ENCODE measurements around the gene MSRB1.
"Not testable (repeated sequence)": the region's sequence is repeated elsewhere in the genome, so short reads cannot be mapped to it uniquely, and the experiment has no call there.

MSRB1 gene

GRCh38 chr16:1963806-1964505, 21.0 kb upstream of the MSRB1 start:
- no peak for TF ChIP-seq CTCF (IDR thresholded peaks at IDR 0.05; ENCODE audit: low read depth, low read length)
- H3K4me3 ChIP-seq (ENCODE audit: low read depth, low read length), result peak overlapping the region; percentile 96

- peak overlapping the region; percentile 96 for H3K4me3 ChIP-seq (ENCODE audit: low read depth, low read length)
Observed at GRCh38 chr16:1962161-1963153, 19.5 kb upstream of the MSRB1 start.

GRCh38 chr16:1961651-1962067, 18.7 kb upstream of the MSRB1 start:
- no peak overlapping the region for H3K4me3 ChIP-seq (ENCODE audit: low read depth, low read length)
- TF ChIP-seq CTCF (IDR thresholded peaks at IDR 0.05; ENCODE audit: low read depth, low read length), result no peak

GRCh38 chr16:1960665-1961630, 17.9 kb upstream of the MSRB1 start:
- peak overlapping the region; percentile 79 for H3K4me3 ChIP-seq (ENCODE audit: low read depth, low read length)
- no peak for TF ChIP-seq CTCF (IDR thresholded peaks at IDR 0.05; ENCODE audit: low read depth, low read length)

GRCh38 chr16:1959269-1960039, 16.5 kb upstream of the MSRB1 start, which contains the start of gene NDUFB10:
NDUFB10 (plus strand) TSS chr16:1959538; CDS start chr16:1959625, 87 bp downstream.
- TF ChIP-seq CTCF (IDR thresholded peaks at IDR 0.05; ENCODE audit: low read depth, low read length), result peak; percentile 56
- peak within 1 kb of the TSS; percentile 79 for H3K4me3 ChIP-seq (ENCODE audit: low read depth, low read length)

GRCh38 chr16:1958715-1959268, 15.8 kb upstream of the MSRB1 start:
- TF ChIP-seq CTCF (IDR thresholded peaks at IDR 0.05; ENCODE audit: low read depth, low read length), result no peak
- peak overlapping the region; percentile 79; the same call in 1 of the 2 replicates for H3K4me3 ChIP-seq (ENCODE audit: low read depth, low read length)

GRCh38 chr16:1958143-1958491, 15.1 kb upstream of the MSRB1 start:
- not testable (repeated sequence) for H3K4me3 ChIP-seq (ENCODE audit: low read depth, low read length)

GRCh38 chr16:1957434-1958142, 14.6 kb upstream of the MSRB1 start:
- not testable (repeated sequence) for H3K4me3 ChIP-seq (ENCODE audit: low read depth, low read length)
